SK-N-SH (cell line): ENCODE measurements around the gene DDX46. TPM values are rescaled to one million over a fixed set of nuclear protein-coding genes. Genes with fewer than 3 reads are reported as not detected.

Experiments
- CTCF ChIA-PET: fragments of 300-600, 350-600 bp; formaldehyde crosslinking; extraction: SDS; loops from one replicate; lab custom pipeline; 2021; lab: Yijun Ruan, JAX
- POLR2A ChIA-PET: fragments of 350-600 bp; sonication (Branson Sonifier 250); formaldehyde crosslinking; extraction: SDS; loops from one replicate; lab custom pipeline; 2020; ENCODE audit warnings: antibody characterized with exemption, inconsistent platforms; lab: Yijun Ruan, JAX
- DNase-seq: peaks from one replicate; pipeline ENCODE4 v3.0.0; 2012
- H2AFZ ChIP-seq: fragments of 200-600 bp; sonication (generic); 2 replicates; pipeline ENCODE4 v1.8.1; 2016; ENCODE audit warnings: antibody characterized with exemption, mild to moderate bottlenecking, low read depth
- H3F3A ChIP-seq: fragments of 200-600 bp; sonication (generic); replicated peaks from 2 replicates; pipeline ENCODE3; 2016; ENCODE audit warnings: antibody characterized with exemption, mild to moderate bottlenecking; ENCODE audit not compliant: insufficient read depth
- H3K27ac ChIP-seq, 2 experiments: fragments of 200-500 bp in 1 of 2; fragments of 200-600 bp in 1 of 2; sonication (Bioruptor generic) in 1 of 2; sonication (generic), shearing (Covaris generic) in 1 of 2; 2 replicates each; pipeline versions ENCODE4 v1.5.1 to v1.6.1; 2014 to 2016; ENCODE audit warnings: low read depth in 2 of 2, inconsistent platforms in 1 of 2, low read length in 1 of 2, mild to moderate bottlenecking in 1 of 2, mixed read lengths in 1 of 2
- H3K27me3 ChIP-seq: fragments of 200-600 bp; sonication (generic), shearing (Covaris generic); 2 replicates; pipeline ENCODE4 v1.6.1; 2016; ENCODE audit warnings: mixed run types; ENCODE audit not compliant: insufficient read depth
- H3K36me3 ChIP-seq, 2 experiments: fragments of 200-500 bp in 1 of 2; fragments of 200-600 bp in 1 of 2; sonication (Bioruptor generic) in 1 of 2; sonication (generic) in 1 of 2; replicated peaks in 1 of 2; 2 replicates each; pipeline versions ENCODE3 to v1.5.1; 2014 to 2016; ENCODE audit warnings: low read length in 1 of 2, mild to moderate bottlenecking in 1 of 2; ENCODE audit not compliant: insufficient read depth in 2 of 2, control insufficient read depth in 1 of 2
- H3K4me1 ChIP-seq, 2 experiments: fragments of 200-500 bp in 1 of 2; fragments of 200-600 bp in 1 of 2; sonication (Bioruptor generic) in 1 of 2; sonication (generic), shearing (Covaris generic) in 1 of 2; 2 replicates each; pipeline versions ENCODE4 v1.5.1 to v1.6.1; 2014 to 2016; ENCODE audit warnings: low read depth in 1 of 2, low read length in 1 of 2, mixed run types in 1 of 2; ENCODE audit not compliant: insufficient read depth in 2 of 2, control insufficient read depth in 1 of 2
- H3K4me2 ChIP-seq: fragments of 200-600 bp; sonication (generic), shearing (Covaris generic); 2 replicates; pipeline ENCODE4 v1.6.1; 2017; ENCODE audit warnings: mixed run types
- H3K4me3 ChIP-seq, 2 experiments: fragments of 200-500 bp in 1 of 2; fragments of 200-600 bp in 1 of 2; sonication (Bioruptor generic) in 1 of 2; sonication (generic), shearing (Covaris generic) in 1 of 2; 2 replicates each; pipeline versions ENCODE4 v1.5.1 to v1.8.1; 2014 to 2016; ENCODE audit warnings: low read depth in 2 of 2, inconsistent platforms in 1 of 2, low read length in 1 of 2, mild to moderate bottlenecking in 1 of 2, mixed read lengths in 1 of 2, moderate library complexity in 1 of 2
- H3K79me2 ChIP-seq: fragments of 200-600 bp; sonication (generic); 2 replicates; pipeline ENCODE4 v1.8.1; 2017; ENCODE audit warnings: mild to moderate bottlenecking; ENCODE audit not compliant: insufficient read depth
- H3K9ac ChIP-seq: fragments of 200-600 bp; sonication (generic); 2 replicates; pipeline ENCODE4 v1.6.1; 2017; ENCODE audit warnings: mixed run types
- H3K9me2 ChIP-seq: fragments of 200-600 bp; sonication (generic); 2 replicates; pipeline ENCODE4 v1.6.1; 2017; ENCODE audit warnings: mixed run types
- H3K9me3 ChIP-seq: fragments of 200-600 bp; sonication (generic); 2 replicates; pipeline ENCODE4 v1.6.1; 2017; ENCODE audit warnings: mixed run types, mild to moderate bottlenecking, moderate library complexity
- H4K20me1 ChIP-seq: fragments of 200-600 bp; sonication (generic); 2 replicates; pipeline ENCODE4 v1.6.1; 2017; ENCODE audit warnings: mild to moderate bottlenecking, mixed run types; ENCODE audit not compliant: insufficient read depth
- CTCF ChIP-seq: fragments of 200-600 bp; sonication (generic); IDR thresholded peaks from 2 replicates; pipeline ENCODE4 v1.6.1; 2017; ENCODE audit warnings: antibody characterized with exemption, mild to moderate bottlenecking, moderate library complexity
- EZH2phosphoT487 ChIP-seq: fragments of 200-600 bp; sonication (generic); IDR thresholded peaks from 2 replicates; pipeline ENCODE4 v1.6.1; 2017; ENCODE audit warnings: low read depth, mixed run types, mild to moderate bottlenecking, antibody characterized with exemption, moderate library complexity, borderline replicate concordance
- FOXM1 ChIP-seq: IDR thresholded peaks from 2 replicates; pipeline ENCODE4 v1.4.0; 2012; ENCODE audit warnings: low read depth, mild to moderate bottlenecking
- GABPA ChIP-seq: IDR thresholded peaks from 2 replicates; pipeline ENCODE4 v1.4.0; 2012; ENCODE audit warnings: low read depth, mild to moderate bottlenecking
- GATA2 ChIP-seq: sonication (generic); formaldehyde crosslinking; IDR thresholded peaks from 2 replicates; pipeline ENCODE4 v1.5.0; 2020; ENCODE audit warnings: mild to moderate bottlenecking, missing genetic modification reagents
- RCOR1 ChIP-seq: fragments of 150-350 bp; IDR thresholded peaks from 2 replicates; pipeline ENCODE4 v1.6.1; 2017; ENCODE audit warnings: antibody characterized with exemption, low read length
- RFX5 ChIP-seq: IDR thresholded peaks from 2 replicates; pipeline ENCODE4 v1.6.1; 2012; ENCODE audit warnings: mild to moderate bottlenecking, improper control_type of control experiment, low read length
- RXRA ChIP-seq: IDR thresholded peaks from 2 replicates; pipeline ENCODE4 v1.4.0; 2012; ENCODE audit warnings: low read depth, mild to moderate bottlenecking, borderline replicate concordance
- SIN3A ChIP-seq: IDR thresholded peaks from 2 replicates; pipeline ENCODE4 v1.6.1; 2012; ENCODE audit warnings: low read depth, mild to moderate bottlenecking, low read length, moderate library complexity, borderline replicate concordance
- TAF1 ChIP-seq: IDR thresholded peaks from 2 replicates; pipeline ENCODE4 v1.6.1; 2012; ENCODE audit warnings: low read depth, mild to moderate bottlenecking, low read length, moderate library complexity, borderline replicate concordance
- TCF12 ChIP-seq: IDR thresholded peaks from 2 replicates; pipeline ENCODE4 v1.4.0; 2012
- TEAD4 ChIP-seq: IDR thresholded peaks from 2 replicates; pipeline ENCODE4 v1.4.0; 2012; ENCODE audit warnings: mild to moderate bottlenecking, borderline replicate concordance; ENCODE audit not compliant: insufficient read depth
- USF1 ChIP-seq: IDR thresholded peaks from 2 replicates; pipeline ENCODE4 v1.4.0; 2012; ENCODE audit warnings: low read depth, borderline replicate concordance
- USF2 ChIP-seq: fragments of 150-350 bp; IDR thresholded peaks from 2 replicates; pipeline ENCODE4 v1.6.1; 2017; ENCODE audit warnings: antibody characterized with exemption, low read length, low read depth, borderline replicate concordance
- WGBS: methylation state at CpG from one replicate; pipeline ENCODE4 v1.1.6; 2017; ENCODE audit warnings: low lambda C conversion rate; 5-methylcytosine and 5-hydroxymethylcytosine counted together
- polyA plus RNA-seq, 3 experiments: library from polyadenylated mRNA; depleted of rRNA; stranded (reverse); fragments of >200 nt; gene quantifications; 2 replicates each; pipeline ENCODE4 v1.2.3, GENCODE V29; 2012

DDX46 gene
- polyA plus RNA-seq, 1 of the 3 experiments (the other 2 are of a cell fraction): 20.3 TPM

GRCh38 chr5:134735243-134735642, 23.3 kb upstream of the DDX46 start:
- no peak overlapping the region for H3K9ac ChIP-seq
- peaks cover 0 to 7% of the 10 kb centered on the region in 2 experiments; a peak in 2 of 4 replicates for H3K4me1 ChIP-seq
- no peaks in the 10 kb centered on the region for H3K9me2 ChIP-seq
- peaks cover 10% of the 10 kb centered on the region for H3F3A ChIP-seq
- peaks cover 18% of the 10 kb centered on the region for H3K79me2 ChIP-seq
- no peak for DNase-seq
- no peak overlapping the region for H3K4me2 ChIP-seq
- TF ChIP-seq GABPA (no peak), RXRA (no peak), TEAD4 (no peak), USF1 (no peak), USF2 (no peak), FOXM1 (no peak), RFX5 (no peak), TAF1 (no peak)
- 0 out of 2 replicates have a peak, but pooled peaks cover 3% of the 10 kb centered on the region for H4K20me1 ChIP-seq
- no peaks in the 10 kb centered on the region for H3K9me3 ChIP-seq
- H3K36me3 ChIP-seq: no peaks in the 10 kb centered on the region
- H3K27ac ChIP-seq: no peak overlapping the region
- ChIA-PET CTCF (interaction anchor here (0.8 to 2.8 kb wide), 2 partner anchors 23 to 324 kb away, joined by 3 to 13 read pairs; partner anchors contain the start of genes CDKN2AIPNL and DDX46), POLR2A (no interaction called here)
- no peaks in the 10 kb centered on the region for H3K27me3 ChIP-seq
- H3K4me3 ChIP-seq: no peak overlapping the region
- WGBS: 84% methylated on average over 4 of the region's 4 CpGs
- H2AFZ ChIP-seq: no peak overlapping the region

- DNase-seq: no peak
- WGBS: 75% methylated on average over 2 of the region's 2 CpGs
- CTCF ChIA-PET: interaction anchor here (0.8 to 2.8 kb wide), 3 partner anchors 22 to 325 kb away, joined by 3 to 13 read pairs (median 7); partner anchors contain the start of genes CDKN2AIPNL, DDX46 and PCBD2
- H3K9me3 ChIP-seq: no peaks in the 10 kb centered on the region
- TF ChIP-seq CTCF: no peak
- no peak for TF ChIP-seq GATA2 (CRISPR knock-in tag)
- TF ChIP-seq SIN3A: no peak
- no peak for TF ChIP-seq TCF12
- no peak for TF ChIP-seq USF2
- no peak for TF ChIP-seq EZH2phosphoT487
- TF ChIP-seq RCOR1: no peak
- no peak overlapping the region for H3K27ac ChIP-seq
- H3K9ac ChIP-seq: no peak overlapping the region
- 0 out of 2 replicates have a peak, but pooled peaks cover 3% of the 10 kb centered on the region for H4K20me1 ChIP-seq
- H3F3A ChIP-seq: peaks cover 8% of the 10 kb centered on the region
- H2AFZ ChIP-seq: no peak overlapping the region
- H3K4me2 ChIP-seq: no peak overlapping the region
- peaks cover 29% of the 10 kb centered on the region for H3K79me2 ChIP-seq
- H3K27me3 ChIP-seq: no peaks in the 10 kb centered on the region
- POLR2A ChIA-PET: interaction anchor here (1.0 kb wide), 1 partner anchor 22 kb away, joined by 3 read pairs; the partner anchor contains the start of gene DDX46
- H3K9me2 ChIP-seq: no peaks in the 10 kb centered on the region
- no peak overlapping the region for H3K4me3 ChIP-seq
- H3K4me1 ChIP-seq: peaks cover 0 to 12% of the 10 kb centered on the region in 2 experiments; a peak in 2 of 4 replicates
- peaks cover 1 to 6% of the 10 kb centered on the region in 2 experiments for H3K36me3 ChIP-seq
These were observed 22.3 kb upstream of the DDX46 start for GRCh38 chr5:134736173-134736812.
